NAMALWA (cell line): ENCODE measurements around the gene SEMA3C.

Source experiments
- DNase-seq: peaks from one replicate; pipeline ENCODE4 v3.0.0-alpha.2; 2015; ENCODE audit warnings: low spot score

SEMA3C gene

GRCh38 chr7:80775897-80776296 lies 143.0 kb downstream of the SEMA3C start:
- DNase-seq: no peak

- DNase-seq: no peak
These were observed 143.4 kb downstream of the SEMA3C start for GRCh38 chr7:80775482-80775881.

- DNase-seq: no peak
These were observed 144.0 kb downstream of the SEMA3C start for GRCh38 chr7:80774843-80775242.

DNA sequence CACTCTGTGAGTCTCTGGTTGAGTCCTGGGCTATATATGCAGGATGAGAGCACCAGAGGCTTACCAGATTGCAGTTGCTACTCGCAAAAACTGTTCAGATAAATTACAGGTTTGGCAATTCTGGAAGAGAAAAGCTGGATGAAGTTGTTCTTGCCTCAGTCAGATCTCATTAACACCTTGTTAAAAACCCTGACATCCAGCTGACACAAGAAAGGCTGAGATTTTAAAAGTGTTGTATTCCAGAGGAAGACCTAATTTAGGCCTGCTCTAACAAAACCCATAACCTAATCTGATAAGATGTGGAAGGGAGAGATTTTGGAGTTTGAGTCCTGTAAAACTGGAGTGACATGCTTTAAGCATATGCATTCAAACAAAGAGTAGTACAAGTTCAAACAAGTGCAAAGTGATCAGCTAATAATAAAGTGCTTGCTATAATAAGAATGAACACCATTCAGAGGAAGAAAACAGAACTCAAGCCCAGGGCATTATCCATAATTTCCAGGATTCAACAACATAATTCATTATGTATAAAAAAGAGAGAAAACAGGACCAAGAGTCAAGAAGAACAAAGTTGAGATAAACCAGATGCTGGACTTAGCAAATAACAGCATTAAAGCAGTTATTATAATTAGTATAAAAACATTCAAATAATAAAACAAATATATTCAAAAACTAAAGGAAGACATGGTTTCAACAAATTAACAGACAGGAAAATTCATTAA lies 144.9 kb downstream of the SEMA3C start:
- DNase-seq: no peak

GRCh38 chr7:80772347-80772993 lies 146.4 kb downstream of the SEMA3C start:
- no peak for DNase-seq

GRCh38 chr7:80771523-80771922 lies 147.3 kb downstream of the SEMA3C start:
- DNase-seq: no peak

DNA sequence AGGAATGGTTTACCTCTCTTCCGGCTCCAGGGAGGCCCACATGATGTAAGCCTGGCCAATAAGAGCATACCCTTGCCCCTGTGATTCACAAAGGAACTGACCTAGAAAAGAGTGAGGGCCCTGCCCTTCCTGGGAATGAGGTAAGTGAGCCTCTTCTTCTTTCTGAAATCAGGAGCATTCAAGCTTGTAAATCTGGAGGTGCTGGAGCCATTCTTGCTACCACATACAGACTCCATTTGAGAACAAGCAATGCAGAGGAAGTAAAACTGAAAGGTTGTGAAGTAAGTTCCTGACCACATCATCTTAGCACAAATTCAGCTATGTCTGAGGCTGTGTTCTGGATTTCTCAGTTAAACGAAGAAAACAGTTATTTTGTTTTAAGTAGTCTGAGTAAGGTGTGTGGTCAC lies 148.2 kb downstream of the SEMA3C start:
- DNase-seq: no peak

DNA sequence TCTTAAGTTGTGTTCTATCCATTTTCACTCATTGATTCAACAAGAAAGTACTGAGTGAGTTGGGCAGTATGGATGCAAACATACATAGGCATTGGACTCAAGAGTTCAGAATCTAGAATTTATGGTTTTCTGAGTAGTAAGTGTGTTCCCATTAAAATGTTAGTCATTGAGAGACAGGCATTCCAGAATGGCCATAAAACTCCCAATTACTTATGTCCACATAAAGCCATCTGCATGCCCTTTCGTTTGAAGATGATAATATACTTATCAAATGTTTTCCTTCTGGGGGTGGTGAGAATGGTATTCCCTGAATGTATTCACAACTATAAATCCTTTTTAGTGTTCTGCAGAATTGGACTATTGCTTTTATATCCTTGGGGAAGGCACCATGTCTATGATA lies 148.8 kb downstream of the SEMA3C start:
- no peak for DNase-seq

DNA sequence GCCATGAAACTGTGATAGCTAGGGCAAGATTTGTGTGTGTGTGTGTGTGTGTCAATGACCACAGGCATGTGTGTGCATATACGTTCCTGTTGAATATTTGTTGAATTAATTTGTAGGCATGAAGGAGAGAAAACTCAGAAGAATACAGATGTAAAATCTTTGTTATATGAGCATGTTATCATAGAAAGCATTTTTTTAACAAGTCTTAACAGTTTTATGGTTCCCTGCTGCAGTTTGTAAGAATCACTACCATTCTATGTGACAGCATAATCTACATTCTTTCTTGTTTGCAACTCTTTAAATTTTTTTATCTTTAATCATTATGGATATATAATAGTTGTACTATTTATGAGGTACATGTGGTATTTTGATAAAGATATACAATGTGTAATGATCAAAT lies 150.1 kb downstream of the SEMA3C start:
- DNase-seq: no peak

DNA sequence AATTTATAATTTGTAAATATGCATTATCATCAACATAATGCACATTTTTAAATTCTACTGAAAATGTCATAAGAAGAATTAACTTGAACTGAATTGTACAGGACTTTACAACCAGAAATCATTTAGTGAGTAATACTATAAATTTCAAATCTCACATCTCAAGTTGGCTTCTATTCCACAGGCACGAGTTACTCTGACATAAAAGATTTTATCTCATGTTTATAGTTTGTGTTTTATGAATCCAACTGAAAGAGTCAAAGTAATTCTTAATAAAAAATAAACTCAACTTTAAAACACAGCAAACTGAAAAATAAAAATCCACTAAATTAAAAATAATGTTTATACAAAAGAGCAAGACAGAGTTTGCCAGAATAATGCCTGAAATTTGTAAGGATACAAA lies 151.2 kb downstream of the SEMA3C start:
- no peak for DNase-seq

- no peak for DNase-seq
These were observed 152.1 kb downstream of the SEMA3C start for GRCh38 chr7:80766724-80767123.

- DNase-seq: no peak
These were observed 154.7 kb downstream of the SEMA3C start for GRCh38 chr7:80764132-80764531.

- no peak for DNase-seq
These were observed 155.1 kb downstream of the SEMA3C start for GRCh38 chr7:80763704-80764103.

DNA sequence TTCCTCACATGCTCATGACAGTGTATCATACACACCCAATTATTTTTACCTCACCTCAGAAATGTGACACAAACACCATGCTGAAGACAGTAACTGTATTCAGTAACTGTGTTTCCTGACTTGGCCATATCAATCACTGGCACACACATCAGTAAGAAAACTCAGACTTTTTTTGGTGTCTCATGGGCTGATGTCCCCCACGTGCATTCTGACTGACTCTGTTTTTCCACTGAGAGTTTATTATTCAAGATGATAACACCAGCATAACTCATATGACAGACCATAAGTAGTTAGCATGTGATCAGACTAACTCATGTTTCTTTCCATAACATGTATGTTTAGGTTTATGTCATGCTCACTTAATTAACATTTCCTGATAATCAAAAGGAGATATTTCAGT lies 155.6 kb downstream of the SEMA3C start:
- no peak for DNase-seq

DNA sequence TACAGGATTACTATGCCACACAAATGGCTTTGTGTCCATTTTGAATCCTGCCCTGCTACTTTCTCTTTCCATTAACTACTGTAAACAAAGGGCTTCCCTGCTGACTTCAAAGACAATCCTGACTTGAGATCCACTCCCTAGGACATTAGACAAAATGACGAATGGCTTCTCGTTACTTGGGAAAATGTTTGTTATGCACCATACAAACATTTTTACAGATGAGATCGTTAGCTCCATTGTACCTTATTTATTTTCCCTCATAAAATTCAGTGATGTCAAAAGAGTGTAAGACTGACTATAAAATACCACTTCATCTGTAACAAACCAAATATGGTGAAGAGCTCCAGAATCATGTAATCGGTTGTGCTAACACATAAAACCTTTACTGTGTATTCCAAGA lies 158.6 kb downstream of the SEMA3C start:
- DNase-seq: no peak

DNA sequence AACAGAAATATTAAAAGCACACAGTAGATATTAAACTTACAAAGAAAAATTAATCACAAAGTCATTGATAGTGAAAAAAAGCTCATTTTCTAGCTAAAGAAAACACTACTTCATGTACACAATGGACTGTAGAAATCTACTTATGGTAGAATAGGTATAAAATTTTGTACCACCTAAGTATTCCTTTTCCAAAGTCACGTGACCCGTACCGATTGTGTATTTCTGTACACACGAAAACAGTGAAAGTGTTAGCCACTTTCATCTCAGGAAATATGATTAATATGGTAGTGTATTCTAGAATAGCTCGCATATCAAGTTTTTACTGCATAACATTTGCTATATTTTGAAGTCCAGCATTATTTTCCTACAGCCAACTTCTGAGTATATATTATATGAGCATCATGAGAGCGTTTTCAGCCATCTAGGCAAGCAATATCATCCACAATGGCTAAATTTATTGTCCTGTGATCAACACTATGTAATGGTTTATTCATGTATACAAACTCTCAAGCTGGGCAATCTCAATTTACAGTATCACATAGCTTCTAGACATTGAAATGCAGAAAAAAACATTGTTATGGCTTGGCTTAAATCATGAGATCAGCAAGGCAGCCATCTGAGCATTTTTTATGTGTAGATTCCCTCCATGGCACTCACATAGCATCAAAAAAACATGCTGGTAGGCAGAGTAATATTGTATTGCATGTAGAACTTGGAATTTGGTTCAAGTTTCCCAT lies 165.7 kb downstream of the SEMA3C start:
- DNase-seq: no peak

DNA sequence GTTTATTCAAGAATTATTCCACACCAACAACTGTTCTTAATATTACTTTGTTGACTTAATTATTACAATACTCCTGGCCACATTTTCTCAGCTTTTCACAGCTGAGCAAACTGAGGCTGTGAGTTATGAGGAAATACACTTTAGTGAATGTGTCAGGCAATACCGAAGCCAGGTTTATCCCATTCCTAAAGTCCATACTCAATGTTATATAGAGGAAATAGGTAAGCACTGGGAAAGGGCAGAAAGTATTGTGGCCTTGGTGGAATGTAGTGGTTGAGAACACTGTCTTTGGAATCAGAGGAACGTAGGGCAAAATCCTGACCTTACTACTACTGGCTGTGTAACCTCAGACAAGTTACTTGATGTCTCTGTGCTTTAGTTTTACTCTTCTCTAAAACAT lies 169.6 kb downstream of the SEMA3C start:
- DNase-seq: no peak

- no peak for DNase-seq
These were observed 170.3 kb downstream of the SEMA3C start for GRCh38 chr7:80748363-80749042.

DNA sequence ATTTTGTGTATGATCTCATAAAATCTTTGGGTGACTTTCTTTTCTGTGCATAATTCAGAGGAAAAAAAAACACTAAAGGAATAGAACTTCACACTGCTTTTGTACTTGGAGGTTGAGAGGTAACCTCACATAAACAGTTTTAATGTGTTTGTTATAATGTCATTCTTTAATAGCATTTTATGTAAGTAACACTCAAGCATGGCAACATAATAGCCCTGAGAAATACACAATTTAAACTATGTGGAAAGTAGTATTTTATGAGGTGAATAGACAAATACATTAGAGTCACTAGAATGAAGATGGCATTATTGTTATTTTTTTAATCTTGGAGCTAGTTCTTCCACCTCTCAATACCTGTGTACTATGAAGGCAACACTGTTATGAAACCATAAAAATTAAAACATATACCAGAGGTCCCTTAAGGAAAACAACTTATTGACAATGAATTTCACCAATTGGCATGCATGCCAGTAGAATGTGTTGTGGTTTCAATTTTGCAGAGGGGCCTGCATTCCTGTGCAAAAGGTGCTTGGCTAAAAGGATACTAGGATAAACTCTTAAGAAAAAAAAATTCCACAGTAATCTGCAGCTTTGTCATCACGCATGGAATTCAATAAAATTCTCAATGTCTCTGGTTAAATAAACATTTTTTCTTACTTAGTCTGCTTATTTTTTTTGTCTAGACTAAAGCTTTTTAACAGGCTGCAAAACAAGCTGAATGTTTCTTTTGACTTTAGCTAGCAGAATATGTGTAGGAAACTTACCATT lies 177.9 kb downstream of the SEMA3C start:
- no peak for DNase-seq

DNA sequence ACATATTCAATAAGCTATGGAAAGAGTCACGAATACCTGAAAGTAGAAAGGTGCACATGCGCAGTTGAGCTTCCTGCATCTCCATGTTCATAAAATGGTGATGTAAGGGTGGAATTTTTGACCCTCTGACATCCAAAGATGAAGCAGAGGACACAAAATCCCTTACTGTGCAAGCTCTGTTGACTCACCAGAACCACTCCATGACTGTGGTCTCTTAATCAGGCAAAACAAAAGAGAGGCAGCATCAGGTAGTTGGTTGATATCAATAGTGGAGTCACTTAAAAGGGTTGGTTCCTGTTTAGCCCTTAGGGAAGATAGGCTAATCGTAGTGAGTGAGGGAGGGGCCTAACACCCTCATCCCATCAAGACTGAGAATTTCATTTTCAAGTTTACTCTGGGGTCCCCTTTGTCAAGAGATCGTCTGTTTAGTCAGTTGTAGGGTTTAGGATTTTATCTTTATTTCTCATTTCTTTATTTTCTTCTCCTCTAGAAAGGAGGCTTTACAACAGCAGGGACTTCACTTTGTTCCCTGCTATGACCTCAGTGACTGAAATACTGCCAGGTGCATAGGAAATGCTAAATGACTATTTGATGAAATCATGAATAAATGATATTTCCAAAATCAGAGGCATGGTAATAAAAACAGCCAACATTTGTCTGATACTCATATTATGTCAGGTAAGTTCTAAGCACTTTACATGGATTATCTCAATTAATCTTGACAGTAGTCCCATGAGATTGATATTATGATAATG lies 182.3 kb downstream of the SEMA3C start:
- DNase-seq: no peak

GRCh38 chr7:80735330-80735729 lies 183.5 kb downstream of the SEMA3C start:
- no peak for DNase-seq
